Endothelial cell of umbilical vein (primary cell): ENCODE measurements around the gene SMC1B. TPM values are rescaled to one million over a fixed set of nuclear protein-coding genes. Genes with fewer than 3 reads are reported as not detected.

Source experiments
- BruUV-seq: library from RNA; stranded (reverse); fragments of 400-500 nt; replicated peaks from 2 replicates; lab custom pipeline; 2021; lab: Mats Ljungman, UMichigan
- CTCF ChIA-PET: fragments of 300-600, 350-600 bp; sonication (Branson Sonifier 250); formaldehyde crosslinking; loops from one replicate; lab custom pipeline; 2021; ENCODE audit warnings: antibody characterized with exemption, inconsistent platforms; lab: Charles Lee
- POLR2A ChIA-PET: fragments of 300-600, 350-600 bp; sonication (Branson Sonifier 250); formaldehyde crosslinking; loops from one replicate; lab custom pipeline; 2021; ENCODE audit warnings: antibody characterized with exemption, inconsistent platforms; lab: Charles Lee
- DNase-seq: peaks from one replicate; pipeline ENCODE4 v3.0.0-alpha.2; 2011; ENCODE audit warnings: low read depth, low spot score
- FAIRE-seq: peaks from 2 replicates; lab custom pipeline; 2011; peaks lifted over from hg19 to GRCh38; lab: Jason Lieb, UNC
- H2AFZ ChIP-seq: 2 replicates; pipeline ENCODE4 v1.6.0; 2012; ENCODE audit warnings: low read depth, low read length, control low read depth, inconsistent platforms
- H3K27ac ChIP-seq: 2 replicates; pipeline ENCODE4 v1.5.1; 2011; ENCODE audit warnings: low read depth, mild to moderate bottlenecking, control low read depth, low read length, moderate library complexity; ENCODE audit not compliant: insufficient read depth
- H3K27me3 ChIP-seq, 2 experiments: 2 replicates each; pipeline versions ENCODE4 v1.6.0 to v1.6.1; 2011; ENCODE audit warnings: low read length in 2 of 2, mixed read lengths in 1 of 2; ENCODE audit not compliant: control insufficient read depth in 2 of 2, insufficient read depth in 2 of 2
- H3K36me3 ChIP-seq, 2 experiments: 2 replicates in 1 of 2; 3 replicates in 1 of 2; pipeline ENCODE4 v1.5.1; 2011; ENCODE audit warnings: low read length in 2 of 2, mild to moderate bottlenecking in 1 of 2, moderate library complexity in 1 of 2; ENCODE audit not compliant: control insufficient read depth in 2 of 2, insufficient read depth in 2 of 2; ENCODE audit errors: extremely low read depth in 1 of 2
- H3K4me1 ChIP-seq: 3 replicates; pipeline ENCODE4 v1.5.1; 2011; ENCODE audit warnings: mild to moderate bottlenecking, low read length; ENCODE audit not compliant: control insufficient read depth, insufficient read depth; ENCODE audit errors: extremely low read depth
- H3K4me2 ChIP-seq: 2 replicates; pipeline ENCODE4 v1.6.1; 2011; ENCODE audit warnings: low read length, control low read depth, mixed read lengths; ENCODE audit not compliant: insufficient read depth
- H3K4me3 ChIP-seq, 3 experiments: fragments of 200-600 bp in 1 of 3; sonication (generic), shearing (Covaris generic) in 1 of 3; replicated peaks in 1 of 3; 2 replicates each; pipeline ENCODE4 v1.5.1; 2011 to 2016; ENCODE audit warnings: control low read depth in 3 of 3, low read length in 3 of 3, mild to moderate bottlenecking in 2 of 3, inconsistent platforms in 1 of 3, low read depth in 1 of 3, moderate library complexity in 1 of 3; ENCODE audit not compliant: insufficient read depth in 1 of 3
- H3K79me2 ChIP-seq: 2 replicates; pipeline ENCODE4 v1.6.0; 2012; ENCODE audit warnings: low read length, inconsistent platforms; ENCODE audit not compliant: control insufficient read depth, insufficient read depth
- H3K9ac ChIP-seq: replicated peaks from 2 replicates; pipeline ENCODE3; 2011; ENCODE audit warnings: low read length, control low read depth; ENCODE audit not compliant: insufficient read depth; ENCODE audit errors: extremely low read depth
- H3K9me1 ChIP-seq: replicated peaks from 3 replicates; pipeline ENCODE4 v1.6.0; 2011; ENCODE audit warnings: mild to moderate bottlenecking, low read length; ENCODE audit not compliant: control insufficient read depth, insufficient read depth; ENCODE audit errors: extremely low read depth
- H3K9me3 ChIP-seq: replicated peaks from 2 replicates; pipeline ENCODE4 v1.5.1; 2012; ENCODE audit warnings: low read length, inconsistent platforms; ENCODE audit not compliant: control insufficient read depth, insufficient read depth
- H4K20me1 ChIP-seq: replicated peaks from 2 replicates; pipeline ENCODE3; 2011; ENCODE audit warnings: mild to moderate bottlenecking, low read length; ENCODE audit not compliant: control insufficient read depth, insufficient read depth; ENCODE audit errors: extremely low read depth
- EZH2 ChIP-seq: IDR thresholded peaks from 2 replicates; pipeline ENCODE4 v1.6.1; 2012; ENCODE audit warnings: borderline replicate concordance, low read depth, mild to moderate bottlenecking, moderate library complexity, low read length, inconsistent platforms; ENCODE audit not compliant: severe bottlenecking
- FOS ChIP-seq: IDR thresholded peaks from 2 replicates; pipeline ENCODE4 v1.6.1; 2011; ENCODE audit warnings: mild to moderate bottlenecking, low read length, moderate library complexity, borderline replicate concordance; ENCODE audit not compliant: insufficient read depth
- GATA2 ChIP-seq: IDR thresholded peaks from 2 replicates; pipeline ENCODE4 v1.7.0; 2011; ENCODE audit warnings: low read depth, mild to moderate bottlenecking, moderate library complexity, mixed read lengths, low read length; ENCODE audit not compliant: insufficient read length, insufficient read depth
- JUN ChIP-seq: IDR thresholded peaks from 2 replicates; pipeline ENCODE4 v1.6.1; 2011; ENCODE audit warnings: borderline replicate concordance, low read depth; ENCODE audit not compliant: insufficient read length, insufficient read depth
- MYC ChIP-seq: IDR thresholded peaks from one replicate; pipeline ENCODE4 v1.6.1; 2011; ENCODE audit warnings: mild to moderate bottlenecking, low read depth, low read length
- POLR2A ChIP-seq: IDR thresholded peaks from 2 replicates; pipeline ENCODE4 v1.6.1; 2012; ENCODE audit warnings: low read depth, mild to moderate bottlenecking, control low read depth, low read length
- POLR2AphosphoS5 ChIP-seq: IDR thresholded peaks from 2 replicates; pipeline ENCODE4 v1.6.1; 2012; ENCODE audit warnings: low read depth, mild to moderate bottlenecking, control low read depth, low read length, moderate library complexity; ENCODE audit not compliant: insufficient read depth
- dilution Hi-C: fragments of 300-500 bp; cut with MboI; formaldehyde crosslinking; loops from one replicate; pipeline ENCODE4 v1.15.0; 2019; ENCODE audit warnings: low sequenced_read_pairs; ENCODE audit not compliant: extremely low pct_ligation_motif_present
- intact Hi-C: fragments of 100-400 bp; cut with micrococcal nuclease; formaldehyde crosslinking; loops from one replicate; pipeline ENCODE4 v1.10.0; 2022
- polyA plus RNA-seq, 4 experiments: library from polyadenylated mRNA; depleted of rRNA in 3 of 4; stranded (reverse) in 3 of 4; unstranded in 1 of 4; fragments of >200 nt; gene quantifications; 2 replicates each; pipeline versions ENCODE4 v1.2.1 to v1.2.3, GENCODE V29; 2011 to 2012; ENCODE audit warnings: missing spikeins in 1 of 4
- total RNA-seq: library from RNA; stranded (reverse); gene quantifications from 2 replicates; pipeline ENCODE4 v1.2.3, GENCODE V29; 2021
- TF ChIP-seq, protein P1 (sequence below): IDR thresholded peaks from 2 replicates; pipeline ENCODE4 v1.6.1; 2011; ENCODE audit not compliant: insufficient read depth, insufficient read length
- TF ChIP-seq, protein P2 (sequence below), 2 donors: IDR thresholded peaks; 1 replicate in 1 of 2; 2 replicates in 1 of 2; pipeline ENCODE4 v1.5.1; 2011; ENCODE audit warnings: low read length in 2 of 2, mild to moderate bottlenecking in 2 of 2, moderate library complexity in 2 of 2, control low read depth in 1 of 2, inconsistent platforms in 1 of 2, low read depth in 1 of 2; ENCODE audit not compliant: insufficient read depth in 1 of 2; ENCODE audit errors: extremely low read depth in 1 of 2

SMC1B gene
- total and polyA plus RNA-seq, 2 donors (not counting 3 experiments of a cell fraction or from before 2014, with no cell fraction given): 0.07 TPM; not detected in 1

DNA sequence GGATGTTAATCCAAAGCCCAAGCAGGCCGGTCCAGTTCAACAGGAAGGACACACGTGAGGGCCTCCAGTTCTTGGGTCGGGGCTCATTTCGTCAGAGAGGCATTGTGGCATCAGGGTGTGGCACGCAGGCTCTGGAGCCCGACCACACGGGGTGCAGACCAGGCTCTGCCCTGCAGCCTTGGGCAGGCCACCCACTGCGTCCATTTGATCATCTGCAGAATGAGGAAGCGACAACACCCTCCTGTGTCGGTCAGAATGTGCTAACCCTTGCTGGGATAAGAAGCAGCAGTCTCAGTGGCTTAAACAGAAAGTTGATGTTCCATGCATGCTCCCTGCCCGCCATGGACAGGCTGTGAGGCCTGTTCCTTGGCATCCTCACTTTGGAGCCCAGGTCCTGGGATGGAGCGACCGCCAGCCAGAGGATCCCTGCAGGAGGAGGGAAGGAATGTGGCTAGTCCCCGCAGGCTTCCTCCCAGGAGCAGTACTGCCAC, 10.9 kb upstream of the SMC1B start:
- H3K9me3 ChIP-seq: no peaks in the 10 kb centered on the region
- dilution Hi-C loops: no loop called here
- no peak overlapping the region for H3K4me3 ChIP-seq
- H3K27me3 ChIP-seq: no peaks in the 10 kb centered on the region
- H3K36me3 ChIP-seq: no peaks in the 10 kb centered on the region
- intact Hi-C loops: no loop called here
- no peaks in the 10 kb centered on the region for H3K9me1 ChIP-seq
- H3K4me1 ChIP-seq: no peaks in the 10 kb centered on the region
- no peak overlapping the region for H3K27ac ChIP-seq
- BruUV-seq: no TSS peak
- H3K79me2 ChIP-seq: no peaks in the 10 kb centered on the region
- no peak overlapping the region for H3K4me2 ChIP-seq
- DNase-seq: no peak
- CTCF ChIA-PET: interaction anchor here (0.7 kb wide), 1 partner anchor 700 kb away, joined by 3 read pairs; no protein-coding TSS in a partner anchor
- H4K20me1 ChIP-seq: no peaks in the 10 kb centered on the region
- FAIRE-seq: no peak
- no peak overlapping the region for H3K9ac ChIP-seq
- no peak overlapping the region for H2AFZ ChIP-seq
- TF ChIP-seq, protein P1, sequence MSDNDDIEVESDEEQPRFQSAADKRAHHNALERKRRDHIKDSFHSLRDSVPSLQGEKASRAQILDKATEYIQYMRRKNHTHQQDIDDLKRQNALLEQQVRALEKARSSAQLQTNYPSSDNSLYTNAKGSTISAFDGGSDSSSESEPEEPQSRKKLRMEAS: no peak
- TF ChIP-seq EZH2 (no peak), MYC (no peak), FOS (no peak), JUN (no peak)
- POLR2A ChIA-PET: no interaction called here

DNA sequence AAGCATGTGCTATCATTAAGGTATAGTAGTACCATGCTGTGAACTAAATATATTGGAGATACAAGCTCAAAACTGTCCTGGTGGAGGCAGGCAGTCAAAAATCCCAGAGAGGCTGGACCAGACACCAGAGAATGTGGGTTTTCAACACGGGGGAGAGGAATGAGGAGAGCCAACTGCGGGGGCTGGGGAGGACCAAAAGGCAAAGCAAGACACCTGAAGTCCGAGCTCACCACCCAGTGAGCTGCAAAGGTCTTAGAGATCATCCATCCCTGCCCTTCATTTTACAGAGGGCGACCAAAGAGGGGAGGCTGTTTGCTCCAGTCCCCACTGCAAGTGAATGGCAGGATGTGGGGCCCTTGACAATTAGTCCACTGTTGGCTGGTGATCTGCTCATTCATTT, 10.1 kb upstream of the SMC1B start:
- Histone ChIP-seq H3K27ac (no peak overlapping the region), H3K27me3 (no peaks in the 10 kb centered on the region), H4K20me1 (no peaks in the 10 kb centered on the region), H3K9me3 (no peaks in the 10 kb centered on the region), H3K9me1 (no peaks in the 10 kb centered on the region), H3K9ac (no peak overlapping the region), H2AFZ (no peak overlapping the region), H3K79me2 (no peaks in the 10 kb centered on the region), H3K4me3 (no peak overlapping the region), H3K4me2 (no peak overlapping the region), H3K4me1 (no peaks in the 10 kb centered on the region), H3K36me3 (no peaks in the 10 kb centered on the region)
- intact Hi-C loops (no loop called here), dilution Hi-C loops (no loop called here)
- no TSS peak for BruUV-seq
- TF ChIP-seq MYC: no peak
- TF ChIP-seq JUN: no peak
- no peak for TF ChIP-seq FOS
- no peak for TF ChIP-seq POLR2AphosphoS5
- TF ChIP-seq, protein P1: no peak
- TF ChIP-seq, protein P2, sequence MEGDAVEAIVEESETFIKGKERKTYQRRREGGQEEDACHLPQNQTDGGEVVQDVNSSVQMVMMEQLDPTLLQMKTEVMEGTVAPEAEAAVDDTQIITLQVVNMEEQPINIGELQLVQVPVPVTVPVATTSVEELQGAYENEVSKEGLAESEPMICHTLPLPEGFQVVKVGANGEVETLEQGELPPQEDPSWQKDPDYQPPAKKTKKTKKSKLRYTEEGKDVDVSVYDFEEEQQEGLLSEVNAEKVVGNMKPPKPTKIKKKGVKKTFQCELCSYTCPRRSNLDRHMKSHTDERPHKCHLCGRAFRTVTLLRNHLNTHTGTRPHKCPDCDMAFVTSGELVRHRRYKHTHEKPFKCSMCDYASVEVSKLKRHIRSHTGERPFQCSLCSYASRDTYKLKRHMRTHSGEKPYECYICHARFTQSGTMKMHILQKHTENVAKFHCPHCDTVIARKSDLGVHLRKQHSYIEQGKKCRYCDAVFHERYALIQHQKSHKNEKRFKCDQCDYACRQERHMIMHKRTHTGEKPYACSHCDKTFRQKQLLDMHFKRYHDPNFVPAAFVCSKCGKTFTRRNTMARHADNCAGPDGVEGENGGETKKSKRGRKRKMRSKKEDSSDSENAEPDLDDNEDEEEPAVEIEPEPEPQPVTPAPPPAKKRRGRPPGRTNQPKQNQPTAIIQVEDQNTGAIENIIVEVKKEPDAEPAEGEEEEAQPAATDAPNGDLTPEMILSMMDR (IDR thresholded peaks at IDR 0.05; ENCODE audit: extremely low read depth in 1 of 2, insufficient read depth in 1 of 2, low read depth in 1 of 2, low read length in 2 of 2): no peak
- no peak for TF ChIP-seq EZH2
- no peak for TF ChIP-seq GATA2
- TF ChIP-seq POLR2A: no peak
- POLR2A ChIA-PET: no interaction called here
- FAIRE-seq: no peak
- CTCF ChIA-PET: interaction anchor here (0.9 to 1.5 kb wide), 3 partner anchors 9 to 11 kb away, joined by 3 to 6 read pairs (median 4); partner anchors contain the start of gene RIBC2
- no peak for DNase-seq
